HG03175 (cell line): ENCODE results near the gene RAB8A.
"Not testable (repeated sequence)": the region's sequence is repeated elsewhere in the genome, so short reads cannot be mapped to it uniquely, and the experiment has no call there.

Experiments used
- ATAC-seq: cut with Tn5 transposase; IDR thresholded peaks from one replicate; pipeline ENCODE4 v1.9.1; 2021; ENCODE audit warnings: mild to moderate bottlenecking, moderate library complexity; ENCODE audit not compliant: unreplicated experiment

RAB8A gene

GRCh38 chr19:16106121-16106520 is 5.6 kb upstream of the RAB8A start:
- no peak for ATAC-seq

- ATAC-seq = no peak
Observed at GRCh38 chr19:16111909-16112752, 442 bp downstream of the RAB8A start.

- ATAC-seq = no peak
Observed at GRCh38 chr19:16112778-16113177, 1.1 kb downstream of the RAB8A start.

- ATAC-seq = no peak
Observed at GRCh38 chr19:16113727-16114126, 2.0 kb downstream of the RAB8A start.

GRCh38 chr19:16115301-16116039 is 3.8 kb downstream of the RAB8A start:
- no peak for ATAC-seq

GRCh38 chr19:16116067-16116466 is 4.4 kb downstream of the RAB8A start:
- no peak for ATAC-seq

- no peak for ATAC-seq
Observed at GRCh38 chr19:16117594-16118033, 5.9 kb downstream of the RAB8A start.

- peak; percentile 75 for ATAC-seq
Observed at GRCh38 chr19:16118489-16119033, 6.9 kb downstream of the RAB8A start.

GRCh38 chr19:16119075-16119857 is 7.6 kb downstream of the RAB8A start:
- ATAC-seq = not testable (repeated sequence)

- ATAC-seq = no peak
Observed at GRCh38 chr19:16121141-16121540, 9.5 kb downstream of the RAB8A start.

- no peak for ATAC-seq
Observed at GRCh38 chr19:16121967-16122366, 10.3 kb downstream of the RAB8A start.

- ATAC-seq = no peak
Observed at GRCh38 chr19:16124953-16125352, 13.3 kb downstream of the RAB8A start.

GRCh38 chr19:16125737-16126495 is 14.2 kb downstream of the RAB8A start:
- ATAC-seq = no peak

- ATAC-seq = no peak
Observed at GRCh38 chr19:16127080-16127479, 15.4 kb downstream of the RAB8A start.

- no peak for ATAC-seq
Observed at GRCh38 chr19:16127776-16128371, 16.2 kb downstream of the RAB8A start.

- no peak for ATAC-seq
Observed at GRCh38 chr19:16131648-16132047, 20.0 kb downstream of the RAB8A start.

GRCh38 chr19:16133818-16134217 is 22.1 kb downstream of the RAB8A start:
- ATAC-seq = no peak

- ATAC-seq = no peak
Observed at GRCh38 chr19:16134510-16134909, 22.8 kb downstream of the RAB8A start.

GRCh38 chr19:16135430-16136127 is 23.9 kb downstream of the RAB8A start:
- ATAC-seq = no peak
